ENCODE results near the gene MMP15.
A peak's percentile ranks its signal among the peaks of the same experiment; 100 is the strongest.

Gene MMP15

DNA sequence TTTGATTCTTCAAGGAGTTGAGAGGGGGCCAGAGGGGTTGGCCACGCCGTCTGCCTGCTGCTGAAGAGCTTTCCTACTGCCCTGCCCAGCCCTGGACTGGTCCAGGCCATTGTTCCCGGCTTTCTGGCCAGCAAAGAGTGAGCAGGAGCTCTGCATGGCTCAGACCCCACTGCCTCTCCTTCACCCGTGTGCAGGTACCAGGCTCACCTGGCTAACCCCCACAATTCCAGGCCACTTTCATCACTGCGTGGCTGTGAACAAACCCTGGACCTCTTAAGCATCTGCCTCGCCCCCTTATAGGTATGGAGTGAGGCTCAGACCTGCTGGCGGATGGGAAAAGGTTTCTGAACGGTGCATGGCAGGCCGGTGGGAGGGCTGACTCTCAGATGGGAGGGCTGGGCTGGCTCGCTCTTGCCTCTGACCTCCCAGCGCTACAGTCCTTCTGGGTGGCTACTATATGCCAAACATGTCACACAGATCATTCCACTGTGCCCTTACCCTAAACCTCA is 33.9 kb upstream of the MMP15 start:
- no peak for TF ChIP-seq NFRKB (IDR thresholded peaks at IDR 0.05)
- TF ChIP-seq BHLHE40 (IDR thresholded peaks at IDR 0.05; ENCODE audit: borderline replicate concordance): no peak
- TF ChIP-seq FOXA1 (IDR thresholded peaks at IDR 0.05): no peak
- no peak for TF ChIP-seq L3MBTL2 (conservative IDR thresholded peaks at IDR 0.05)
- TF ChIP-seq SUZ12 (IDR thresholded peaks at IDR 0.05): no peak
- no peak for TF ChIP-seq SP1 (IDR thresholded peaks at IDR 0.05)
- POLR2A ChIA-PET: no interaction called here
- no peak for DNase-seq (ENCODE audit: extremely low spot score)
- CTCF ChIA-PET: no interaction called here

DNA sequence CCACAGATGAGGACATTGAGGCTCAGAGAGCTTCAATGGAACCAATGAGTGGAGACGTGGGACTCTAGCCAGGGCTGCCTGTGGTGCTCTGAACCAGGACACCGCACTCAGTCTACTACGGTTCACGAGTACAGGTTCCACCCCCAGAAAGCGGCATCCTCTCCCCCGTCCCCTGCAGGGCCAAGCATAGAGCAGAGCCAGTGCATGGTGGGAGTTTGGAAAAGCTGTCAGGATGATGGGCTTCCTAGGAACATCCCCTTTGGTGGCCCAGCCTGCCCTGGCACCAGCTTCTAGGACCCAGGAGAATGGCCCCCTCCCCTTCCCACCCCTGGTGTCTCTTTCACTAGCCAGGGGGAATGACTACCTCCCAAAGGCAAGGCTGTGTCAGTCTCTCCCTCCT is 33.5 kb upstream of the MMP15 start:
- POLR2A ChIA-PET: no interaction called here
- DNase-seq (ENCODE audit: extremely low spot score): no peak
- CTCF ChIA-PET: no interaction called here
- no peak for TF ChIP-seq TARDBP (IDR thresholded peaks at IDR 0.05)
- TF ChIP-seq SP1 (IDR thresholded peaks at IDR 0.05): no peak
- TF ChIP-seq BHLHE40 (IDR thresholded peaks at IDR 0.05; ENCODE audit: borderline replicate concordance): no peak
- TF ChIP-seq L3MBTL2 (conservative IDR thresholded peaks at IDR 0.05): no peak
- TF ChIP-seq FOXA1 (IDR thresholded peaks at IDR 0.05): no peak
- TF ChIP-seq FOXM1 (IDR thresholded peaks at IDR 0.05; ENCODE audit: borderline replicate concordance): no peak
- no peak for TF ChIP-seq CTBP1 (IDR thresholded peaks at IDR 0.05; ENCODE audit: borderline replicate concordance)
- TF ChIP-seq ELF4 (IDR thresholded peaks at IDR 0.05): no peak
- TF ChIP-seq PKNOX1 (IDR thresholded peaks at IDR 0.05): no peak
- no peak for TF ChIP-seq ZNF384 (IDR thresholded peaks at IDR 0.05)
- no peak for TF ChIP-seq LEF1 (IDR thresholded peaks at IDR 0.05; ENCODE audit: borderline replicate concordance)
- TF ChIP-seq ARNT (IDR thresholded peaks at IDR 0.05): no peak

DNA sequence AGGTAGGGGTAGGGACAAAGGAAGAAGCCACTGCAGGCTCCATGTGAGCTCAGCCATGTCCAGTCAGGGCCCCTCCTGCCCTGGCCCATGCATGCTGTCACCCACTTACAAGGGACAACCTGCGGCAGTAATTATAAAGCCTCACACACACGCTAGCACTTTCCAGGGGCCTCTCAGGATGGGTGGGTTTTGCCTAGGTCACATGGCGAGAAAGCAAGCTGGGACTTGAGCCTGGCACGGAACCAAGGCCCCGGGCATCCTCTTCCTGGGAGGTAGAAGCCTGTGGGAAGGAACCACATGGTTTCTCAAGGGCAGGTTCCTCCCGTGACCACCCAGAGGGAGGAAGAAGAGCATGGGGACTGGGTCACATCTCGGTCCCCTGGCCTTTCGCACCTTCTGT is 32.1 kb upstream of the MMP15 start:
- TF ChIP-seq ELF4 (IDR thresholded peaks at IDR 0.05) (no peak), ZNF384 (IDR thresholded peaks at IDR 0.05) (no peak), L3MBTL2 (conservative IDR thresholded peaks at IDR 0.05) (no peak), FOXK2 (IDR thresholded peaks at IDR 0.05) (no peak), CTBP1 (IDR thresholded peaks at IDR 0.05; ENCODE audit: borderline replicate concordance) (no peak), LEF1 (IDR thresholded peaks at IDR 0.05; ENCODE audit: borderline replicate concordance) (no peak), SUZ12 (IDR thresholded peaks at IDR 0.05) (no peak), SP1 (IDR thresholded peaks at IDR 0.05) (no peak), FOXA1 (IDR thresholded peaks at IDR 0.05) (no peak), NFRKB (IDR thresholded peaks at IDR 0.05) (no peak), TARDBP (IDR thresholded peaks at IDR 0.05) (no peak), FOXM1 (IDR thresholded peaks at IDR 0.05; ENCODE audit: borderline replicate concordance) (no peak), ARNT (IDR thresholded peaks at IDR 0.05) (no peak), BHLHE40 (IDR thresholded peaks at IDR 0.05; ENCODE audit: borderline replicate concordance) (no peak), HDGF (IDR thresholded peaks at IDR 0.05; ENCODE audit: borderline replicate concordance) (no peak), PKNOX1 (IDR thresholded peaks at IDR 0.05) (no peak)
- ChIA-PET POLR2A (interaction anchor here (1.1 kb wide), 1 partner anchor 9 kb away, joined by 5 read pairs; no protein-coding TSS in a partner anchor), CTCF (no interaction called here)
- no peak for DNase-seq (ENCODE audit: extremely low spot score)

DNA sequence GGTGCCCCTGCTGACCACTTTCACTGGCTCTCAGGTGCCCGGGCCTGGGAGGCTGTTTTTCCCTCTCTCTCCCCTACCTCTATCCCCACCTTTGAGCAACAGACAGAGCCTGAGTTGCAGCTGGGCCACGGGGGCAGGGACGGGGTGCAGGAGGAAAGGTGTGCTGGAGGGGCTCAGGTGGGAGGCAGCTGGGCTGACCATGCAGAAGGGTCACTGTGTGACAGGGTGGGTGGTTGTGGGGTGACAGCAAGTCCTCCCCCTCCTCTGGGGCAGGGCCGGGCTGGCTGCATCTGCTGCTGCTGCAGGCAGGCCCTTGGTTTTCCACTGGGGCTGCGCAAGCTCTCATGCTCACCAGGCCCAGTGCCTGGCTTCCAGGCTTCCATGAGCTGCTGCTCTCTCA is 31.7 kb upstream of the MMP15 start:
- TF ChIP-seq HDGF (IDR thresholded peaks at IDR 0.05; ENCODE audit: borderline replicate concordance) (no peak), SP1 (IDR thresholded peaks at IDR 0.05) (no peak), NFRKB (IDR thresholded peaks at IDR 0.05) (no peak), FOXA1 (IDR thresholded peaks at IDR 0.05) (no peak), FOXM1 (IDR thresholded peaks at IDR 0.05; ENCODE audit: borderline replicate concordance) (no peak)
- POLR2A ChIA-PET: interaction anchor here (1.1 kb wide), 1 partner anchor 9 kb away, joined by 5 read pairs; no protein-coding TSS in a partner anchor
- no peak for DNase-seq (ENCODE audit: extremely low spot score)
- CTCF ChIA-PET: no interaction called here

- CTCF ChIA-PET: no interaction called here
- no peak for DNase-seq (ENCODE audit: extremely low spot score)
- TF ChIP-seq SUZ12 (IDR thresholded peaks at IDR 0.05) (no peak), FOXM1 (IDR thresholded peaks at IDR 0.05; ENCODE audit: borderline replicate concordance) (no peak), LEF1 (IDR thresholded peaks at IDR 0.05; ENCODE audit: borderline replicate concordance) (no peak), TARDBP (IDR thresholded peaks at IDR 0.05) (no peak), NFRKB (IDR thresholded peaks at IDR 0.05) (no peak), FOXK2 (IDR thresholded peaks at IDR 0.05) (no peak), ARNT (IDR thresholded peaks at IDR 0.05) (no peak), L3MBTL2 (conservative IDR thresholded peaks at IDR 0.05) (no peak), BHLHE40 (IDR thresholded peaks at IDR 0.05; ENCODE audit: borderline replicate concordance) (no peak), HDGF (IDR thresholded peaks at IDR 0.05; ENCODE audit: borderline replicate concordance) (no peak), ZNF384 (IDR thresholded peaks at IDR 0.05) (no peak), ELF4 (IDR thresholded peaks at IDR 0.05) (no peak), FOXA1 (IDR thresholded peaks at IDR 0.05) (no peak), SP1 (IDR thresholded peaks at IDR 0.05) (no peak), CTBP1 (IDR thresholded peaks at IDR 0.05; ENCODE audit: borderline replicate concordance) (no peak), PKNOX1 (IDR thresholded peaks at IDR 0.05) (no peak)
- POLR2A ChIA-PET: no interaction called here
These were observed 31.2 kb upstream of the MMP15 start for GRCh38 chr16:57994361-57994760.

DNA sequence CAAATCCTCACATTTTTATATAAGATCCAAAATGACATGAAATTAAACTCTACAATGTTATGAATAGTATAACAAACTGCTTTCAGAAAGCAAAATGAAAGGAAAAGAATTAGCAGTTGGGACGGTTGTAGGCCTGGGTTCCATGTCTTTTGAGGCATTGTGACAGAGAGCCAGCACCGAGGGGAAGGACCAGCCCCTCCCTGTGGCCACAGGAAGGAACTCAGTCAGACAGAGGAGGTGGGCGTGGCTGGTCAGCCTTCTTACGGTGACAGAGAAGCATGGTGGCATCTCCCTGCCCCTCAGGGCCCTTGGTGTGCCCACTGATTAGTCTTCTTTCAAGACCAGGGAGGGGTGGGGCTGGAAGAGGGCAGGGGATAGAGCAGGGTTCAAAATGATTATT is 30.8 kb upstream of the MMP15 start:
- TF ChIP-seq PKNOX1 (IDR thresholded peaks at IDR 0.05) (no peak), TARDBP (IDR thresholded peaks at IDR 0.05) (no peak), FOXA1 (IDR thresholded peaks at IDR 0.05) (no peak), FOXK2 (IDR thresholded peaks at IDR 0.05) (no peak), SP1 (IDR thresholded peaks at IDR 0.05) (no peak), HDGF (IDR thresholded peaks at IDR 0.05; ENCODE audit: borderline replicate concordance) (no peak), FOXM1 (IDR thresholded peaks at IDR 0.05; ENCODE audit: borderline replicate concordance) (no peak), CTBP1 (IDR thresholded peaks at IDR 0.05; ENCODE audit: borderline replicate concordance) (no peak), ZNF384 (IDR thresholded peaks at IDR 0.05) (no peak), LEF1 (IDR thresholded peaks at IDR 0.05; ENCODE audit: borderline replicate concordance) (no peak)
- DNase-seq (ENCODE audit: extremely low spot score): peak; percentile 62
- ChIA-PET CTCF (no interaction called here), POLR2A (no interaction called here)
